Gastroesophageal sphincter (tissue), 4 donors: ENCODE measurements around the gene ZG16B. TPM values are rescaled to one million over a fixed set of nuclear protein-coding genes. Genes with fewer than 3 reads are reported as not detected.

ENCODE experiments used
- ATAC-seq: fragments of 150-250 bp; one replicate; pipeline ENCODE4 v1.9.1; 2016; ENCODE audit warnings: mild to moderate bottlenecking, moderate library complexity
- H3K27ac ChIP-seq, 4 donors: fragments of 200-600 bp; sonication (generic) in 3 of 4; 1 replicate in 3 of 4; 2 replicates in 1 of 4; pipeline ENCODE4 v1.5.1; 2016 to 2019
- H3K27me3 ChIP-seq: fragments of 200-600 bp; sonication (generic); one replicate; pipeline ENCODE4 v1.5.1; 2019
- H3K36me3 ChIP-seq, 2 donors: fragments of 200-600 bp; sonication (generic); one replicate each; pipeline ENCODE4 v1.5.1; 2019; ENCODE audit warnings: control low read depth in 1 of 2
- H3K4me1 ChIP-seq, 3 donors: fragments of 200-600 bp; sonication (generic); 1 replicate in 2 of 3; 2 replicates in 1 of 3; pipeline ENCODE4 v1.5.1; 2016 to 2019; ENCODE audit warnings: control low read depth in 2 of 3
- H3K4me3 ChIP-seq, 2 donors: fragments of 200-600 bp; sonication (generic); one replicate each; pipeline ENCODE4 v1.5.1; 2019; ENCODE audit warnings: mild to moderate bottlenecking in 1 of 2, moderate library complexity in 1 of 2
- H3K9me3 ChIP-seq, 3 donors: fragments of 200-600 bp; sonication (generic); one replicate each; pipeline ENCODE4 v1.5.1; 2017 to 2019; ENCODE audit warnings: control low read depth in 2 of 3
- EP300 ChIP-seq: sonication (generic); formaldehyde crosslinking; IDR thresholded peaks from one replicate; pipeline ENCODE4 v1.6.1; 2017; ENCODE audit warnings: antibody characterized with exemption, mild to moderate bottlenecking
- POLR2A ChIP-seq, 2 donors: fragments of 450-650 bp; IDR thresholded peaks; one replicate each; pipeline ENCODE4 v1.6.1; 2017; ENCODE audit warnings: antibody characterized with exemption in 2 of 2, mild to moderate bottlenecking in 2 of 2, moderate library complexity in 1 of 2
- POLR2AphosphoS5 ChIP-seq: sonication (generic); formaldehyde crosslinking; IDR thresholded peaks from one replicate; pipeline ENCODE4 v1.6.1; 2017; ENCODE audit warnings: antibody characterized with exemption
- WGBS, 2 donors: methylation state at CpG; one replicate each; pipeline ENCODE4 v1.1.5; 2018; ENCODE audit warnings: low coverage in 1 of 2; 5-methylcytosine and 5-hydroxymethylcytosine counted together
- total RNA-seq, 4 donors: library from RNA; depleted of rRNA; stranded (reverse); fragments of >200 nt; gene quantifications; one replicate each; pipeline ENCODE4 v1.1.0, GENCODE V29; 2016
- TF ChIP-seq, protein P1 (sequence below), 4 experiments: fragments of 200-600 bp in 2 of 4; fragments of 450-650 bp in 2 of 4; sonication (generic) in 1 of 4; IDR thresholded peaks; one replicate each; pipeline ENCODE4 v1.5.1; 2017 to 2019; ENCODE audit warnings: antibody characterized with exemption in 4 of 4, mild to moderate bottlenecking in 2 of 4, moderate library complexity in 2 of 4

Gene ZG16B
- total RNA-seq, 4 donors from 2014 or later, result 37.5 TPM; not detected in 3

DNA sequence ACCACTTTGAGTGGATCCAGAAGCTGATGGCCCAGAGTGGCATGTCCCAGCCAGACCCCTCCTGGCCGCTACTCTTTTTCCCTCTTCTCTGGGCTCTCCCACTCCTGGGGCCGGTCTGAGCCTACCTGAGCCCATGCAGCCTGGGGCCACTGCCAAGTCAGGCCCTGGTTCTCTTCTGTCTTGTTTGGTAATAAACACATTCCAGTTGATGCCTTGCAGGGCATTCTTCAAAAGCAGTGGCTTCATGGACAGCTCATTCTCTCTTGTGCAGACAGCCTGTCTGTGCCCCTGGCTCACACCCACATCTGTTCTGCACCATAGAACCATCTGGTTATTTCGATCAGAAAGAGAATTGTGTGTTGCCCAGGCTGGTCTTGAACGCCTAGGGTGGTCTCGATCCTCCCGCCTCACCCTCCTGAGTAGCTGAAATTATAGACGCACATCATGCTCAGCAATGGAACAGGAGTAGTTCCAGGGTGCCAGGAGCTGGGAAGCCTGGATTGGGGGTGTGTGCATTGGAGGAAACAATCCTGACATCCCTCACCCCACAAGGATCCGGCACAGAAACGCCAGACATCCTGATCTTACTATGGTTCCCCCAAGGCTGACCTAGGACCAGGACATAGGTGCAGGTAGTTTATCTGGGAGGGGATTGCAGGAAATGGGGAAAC, 8.5 kb upstream of the ZG16B start:
- Histone ChIP-seq H3K27ac (no peak overlapping the region), H3K27me3 (peaks cover 53% of the 10 kb centered on the region), H3K9me3 (no peaks in the 10 kb centered on the region), H3K4me3 (no peak overlapping the region), H3K36me3 (no peaks in the 10 kb centered on the region), H3K4me1 (no peaks in the 10 kb centered on the region)
- TF ChIP-seq POLR2A (IDR thresholded peaks at IDR 0.05), result no peak
- TF ChIP-seq, protein P1, sequence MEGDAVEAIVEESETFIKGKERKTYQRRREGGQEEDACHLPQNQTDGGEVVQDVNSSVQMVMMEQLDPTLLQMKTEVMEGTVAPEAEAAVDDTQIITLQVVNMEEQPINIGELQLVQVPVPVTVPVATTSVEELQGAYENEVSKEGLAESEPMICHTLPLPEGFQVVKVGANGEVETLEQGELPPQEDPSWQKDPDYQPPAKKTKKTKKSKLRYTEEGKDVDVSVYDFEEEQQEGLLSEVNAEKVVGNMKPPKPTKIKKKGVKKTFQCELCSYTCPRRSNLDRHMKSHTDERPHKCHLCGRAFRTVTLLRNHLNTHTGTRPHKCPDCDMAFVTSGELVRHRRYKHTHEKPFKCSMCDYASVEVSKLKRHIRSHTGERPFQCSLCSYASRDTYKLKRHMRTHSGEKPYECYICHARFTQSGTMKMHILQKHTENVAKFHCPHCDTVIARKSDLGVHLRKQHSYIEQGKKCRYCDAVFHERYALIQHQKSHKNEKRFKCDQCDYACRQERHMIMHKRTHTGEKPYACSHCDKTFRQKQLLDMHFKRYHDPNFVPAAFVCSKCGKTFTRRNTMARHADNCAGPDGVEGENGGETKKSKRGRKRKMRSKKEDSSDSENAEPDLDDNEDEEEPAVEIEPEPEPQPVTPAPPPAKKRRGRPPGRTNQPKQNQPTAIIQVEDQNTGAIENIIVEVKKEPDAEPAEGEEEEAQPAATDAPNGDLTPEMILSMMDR (IDR thresholded peaks at IDR 0.05), result no peak
- no peak for TF ChIP-seq POLR2AphosphoS5
- no peak for TF ChIP-seq EP300
- no peak for ATAC-seq
- 49 to 84% methylated on average over 2 to 6 of the region's 9 CpGs for WGBS, 2 donors

DNA sequence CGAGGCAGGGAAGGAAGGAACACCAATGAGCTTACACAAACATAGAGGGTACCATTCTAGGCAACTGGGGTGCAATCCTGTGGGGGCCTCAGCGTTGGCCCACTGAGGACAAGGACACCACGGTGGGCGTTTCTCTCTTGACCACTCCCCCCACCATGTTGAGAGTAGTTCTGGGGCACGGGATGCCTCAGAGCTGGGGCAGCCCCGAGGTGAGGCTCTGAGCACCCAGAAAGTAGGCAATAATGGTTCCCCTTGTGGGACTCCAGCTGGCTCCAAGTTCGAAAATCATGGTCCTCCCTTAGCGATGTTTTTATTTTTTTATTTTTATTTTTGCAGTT, 8.0 kb upstream of the ZG16B start:
- H3K36me3 ChIP-seq, result no peaks in the 10 kb centered on the region
- H3K4me3 ChIP-seq, result no peak overlapping the region
- no peak for ATAC-seq
- H3K4me1 ChIP-seq, result no peaks in the 10 kb centered on the region
- WGBS, 2 donors, result 75 to 82% methylated on average over 2 to 7 of the region's 8 CpGs
- H3K27me3 ChIP-seq, result peaks cover 53% of the 10 kb centered on the region
- no peaks in the 10 kb centered on the region for H3K9me3 ChIP-seq
- H3K27ac ChIP-seq, result no peak overlapping the region
- TF ChIP-seq POLR2AphosphoS5, result no peak
- no peak for TF ChIP-seq EP300
- no peak for TF ChIP-seq POLR2A (IDR thresholded peaks at IDR 0.05)
- TF ChIP-seq, protein P1 (IDR thresholded peaks at IDR 0.05), result no peak

DNA sequence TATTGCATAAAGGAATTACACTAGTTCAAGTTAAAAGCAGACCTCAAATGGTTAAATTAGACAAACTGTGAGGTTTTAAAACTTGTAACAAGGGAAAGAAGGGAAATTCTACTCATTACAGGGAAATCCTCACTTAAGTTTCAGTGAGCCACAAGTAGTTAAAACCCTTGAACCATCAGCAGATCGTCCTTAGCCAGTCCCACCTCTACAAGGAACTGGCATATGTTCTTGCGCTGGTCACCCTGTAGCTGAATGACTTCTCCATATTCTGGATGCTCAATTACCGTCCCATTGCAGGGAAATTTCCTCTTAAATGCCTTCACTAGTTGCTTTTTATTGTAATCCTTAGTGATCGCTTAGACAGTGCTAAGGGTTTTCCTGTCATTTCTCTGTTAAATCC, 7.6 kb upstream of the ZG16B start:
- TF ChIP-seq EP300 (no peak), POLR2A (IDR thresholded peaks at IDR 0.05) (no peak), POLR2AphosphoS5 (no peak)
- TF ChIP-seq, protein P1 (IDR thresholded peaks at IDR 0.05), result no peak
- peaks cover 53% of the 10 kb centered on the region for H3K27me3 ChIP-seq

DNA sequence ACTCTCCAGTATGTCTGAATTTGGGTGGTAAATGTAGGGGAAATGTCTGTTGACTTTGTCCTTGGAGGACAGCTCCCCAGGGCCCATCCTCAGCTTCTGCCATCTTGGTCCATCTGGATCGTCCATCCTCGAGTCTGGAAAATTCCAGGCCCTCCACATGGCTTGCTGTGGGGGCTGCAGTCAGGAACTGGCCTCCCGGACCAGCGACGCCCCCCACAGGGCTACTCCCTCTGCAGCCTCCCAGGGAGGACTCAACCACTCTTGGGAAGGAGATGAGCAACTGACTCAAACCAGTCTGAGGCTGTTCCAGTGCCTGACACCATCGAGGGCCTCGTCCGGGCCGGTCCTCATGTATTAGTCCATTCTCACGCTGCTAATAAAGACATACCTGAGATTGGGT, 5.5 kb upstream of the ZG16B start:
- no peak for ATAC-seq
- no peak overlapping the region for H3K27ac ChIP-seq
- peaks cover 55% of the 10 kb centered on the region for H3K27me3 ChIP-seq
- H3K9me3 ChIP-seq, result no peaks in the 10 kb centered on the region
- H3K4me1 ChIP-seq, result no peaks in the 10 kb centered on the region
- 80% methylated on average over 1 of the region's 10 CpGs; no CpG with 5 or more reads in 1 of the 2 donors for WGBS, 2 donors
- TF ChIP-seq POLR2AphosphoS5, result no peak
- TF ChIP-seq POLR2A (IDR thresholded peaks at IDR 0.05), result no peak
- TF ChIP-seq, protein P1 (IDR thresholded peaks at IDR 0.05), result no peak
- TF ChIP-seq EP300, result no peak
- no peak overlapping the region for H3K4me3 ChIP-seq
- no peaks in the 10 kb centered on the region for H3K36me3 ChIP-seq

More for the DNA sequence above, 7.6 kb upstream of the ZG16B start:
- ATAC-seq, result no peak
- 45 to 83% methylated on average over 1 to 4 of the region's 4 CpGs for WGBS, 2 donors
- no peaks in the 10 kb centered on the region for H3K9me3 ChIP-seq
- no peaks in the 10 kb centered on the region for H3K36me3 ChIP-seq
- H3K4me1 ChIP-seq, result no peaks in the 10 kb centered on the region
- no peak overlapping the region for H3K4me3 ChIP-seq
- no peak overlapping the region for H3K27ac ChIP-seq

DNA sequence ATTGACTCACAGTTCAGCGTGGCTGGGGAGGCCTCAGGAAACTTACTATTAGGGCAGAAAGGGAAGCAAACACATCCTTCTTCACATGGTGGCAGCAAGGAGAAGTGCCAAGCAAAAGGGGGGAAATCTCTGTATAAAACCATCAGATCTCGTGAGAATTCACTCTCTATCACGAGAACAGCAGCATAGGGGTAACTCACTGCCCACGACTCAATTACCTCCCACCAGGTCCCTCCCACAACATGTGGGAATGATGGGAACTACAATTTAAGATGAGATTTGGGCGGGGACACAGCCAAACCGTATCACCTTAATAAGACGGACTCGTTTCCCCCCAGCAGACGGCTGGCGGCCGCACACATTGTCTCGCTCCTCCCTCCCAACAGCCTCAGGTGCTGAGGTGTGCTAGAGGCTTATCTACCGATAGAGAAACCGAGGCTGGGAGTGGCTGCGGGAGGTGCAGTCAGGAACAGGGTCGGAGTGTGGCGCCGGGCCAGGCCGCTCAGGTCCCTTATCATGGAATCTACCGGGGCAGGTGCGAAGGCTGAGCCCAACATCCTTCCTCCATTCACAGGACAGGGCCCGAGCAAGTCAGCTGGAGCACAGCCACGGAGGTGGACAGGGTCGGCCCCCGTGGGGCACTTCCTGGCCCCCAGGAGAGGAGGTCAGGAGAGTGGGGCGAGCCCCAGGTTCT, 4.9 kb upstream of the ZG16B start:
- no peak overlapping the region for H3K27ac ChIP-seq
- H3K27me3 ChIP-seq, result peaks cover 55% of the 10 kb centered on the region
- H3K4me3 ChIP-seq, result no peak overlapping the region
- H3K9me3 ChIP-seq, result no peaks in the 10 kb centered on the region
- WGBS, 2 donors, result 61 to 71% methylated on average over 2 to 4 of the region's 26 CpGs
- TF ChIP-seq POLR2A (IDR thresholded peaks at IDR 0.05), result no peak
- TF ChIP-seq POLR2AphosphoS5, result no peak
- no peak for TF ChIP-seq EP300
- TF ChIP-seq, protein P1 (IDR thresholded peaks at IDR 0.05), result no peak
- no peaks in the 10 kb centered on the region for H3K4me1 ChIP-seq
- no peak for ATAC-seq
- H3K36me3 ChIP-seq, result no peaks in the 10 kb centered on the region
